ENCODE results near the gene GDF10.

The GDF10 gene

DNA sequence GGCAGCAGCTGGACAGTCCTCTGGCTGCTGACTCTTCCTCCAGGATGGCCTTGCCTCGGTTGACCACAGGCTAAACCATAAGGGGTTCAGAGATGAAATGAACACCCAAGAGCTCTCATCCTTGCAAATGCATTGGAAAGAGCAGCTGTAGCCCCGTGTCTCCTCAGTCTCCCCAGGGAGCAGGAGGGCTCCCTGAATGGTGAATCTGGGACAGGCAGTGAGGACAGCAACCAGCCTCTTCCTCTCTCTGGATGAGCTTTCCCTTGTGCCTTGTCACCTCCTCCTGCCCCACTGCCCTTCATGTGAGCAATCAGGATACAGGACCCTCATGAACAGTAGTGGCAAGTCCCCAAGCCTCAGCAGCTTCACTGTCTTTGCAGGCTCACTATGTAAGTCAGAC, 23.9 kb upstream of the GDF10 start:
- no peak for DNase-seq (ENCODE audit: low spot score)

GRCh38 chr10:47276576-47277351, 23.2 kb upstream of the GDF10 start:
- DNase-seq (ENCODE audit: low spot score), result no peak

DNA sequence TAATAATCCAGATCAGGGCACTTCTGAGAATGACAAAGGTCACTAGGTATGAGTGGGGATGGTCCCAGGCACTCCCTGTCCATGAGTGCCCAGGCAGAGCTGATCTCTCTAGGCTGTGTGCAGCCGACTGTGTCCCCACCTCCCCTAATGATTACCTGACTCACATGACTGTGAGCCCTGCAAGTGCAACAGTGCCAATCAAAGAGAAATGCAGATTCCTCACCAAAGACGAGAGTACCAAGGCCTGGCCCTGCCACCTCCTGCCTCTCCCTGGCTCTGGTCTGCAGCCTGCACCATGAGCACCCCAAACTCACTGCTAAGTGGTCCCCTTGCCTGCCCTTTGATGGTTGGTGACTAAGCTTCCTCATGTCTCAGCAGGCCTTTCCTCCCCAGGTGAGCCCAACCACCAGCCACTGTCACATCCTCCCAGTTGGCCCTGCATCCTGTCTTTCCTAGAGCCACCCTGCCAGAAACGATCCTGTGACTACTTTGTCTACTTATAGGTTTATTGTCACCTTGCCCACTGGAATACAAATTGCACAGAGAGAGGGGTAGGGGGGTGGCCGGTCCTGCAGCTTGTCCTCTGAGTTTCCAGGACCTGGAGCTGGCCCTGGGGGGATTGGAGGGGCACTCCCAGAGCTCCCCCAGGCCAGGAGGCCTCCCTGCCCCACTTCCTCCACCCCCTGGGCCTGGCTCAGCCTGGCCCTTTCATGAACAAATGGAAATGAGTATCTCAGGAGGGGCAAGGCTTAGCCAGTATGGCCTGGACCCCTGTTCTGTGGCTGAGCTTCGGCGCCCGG, 22.4 kb upstream of the GDF10 start:
- DNase-seq (ENCODE audit: low spot score), result peak; percentile 50

- DNase-seq (ENCODE audit: low spot score), result no peak
Measured at GRCh38 chr10:47278152-47278473, 21.9 kb upstream of the GDF10 start.

GRCh38 chr10:47278720-47279119, 21.3 kb upstream of the GDF10 start:
- DNase-seq (ENCODE audit: low spot score), result no peak

- DNase-seq (ENCODE audit: low spot score), result no peak
Measured at GRCh38 chr10:47279276-47279675, 20.7 kb upstream of the GDF10 start.

GRCh38 chr10:47282005-47282656, 17.9 kb upstream of the GDF10 start:
- DNase-seq (ENCODE audit: low spot score), result no peak

- DNase-seq (ENCODE audit: low spot score), result no peak
Measured at GRCh38 chr10:47282657-47283018, 17.4 kb upstream of the GDF10 start.

GRCh38 chr10:47283101-47283630, 16.8 kb upstream of the GDF10 start:
- DNase-seq (ENCODE audit: low spot score), result no peak

DNA sequence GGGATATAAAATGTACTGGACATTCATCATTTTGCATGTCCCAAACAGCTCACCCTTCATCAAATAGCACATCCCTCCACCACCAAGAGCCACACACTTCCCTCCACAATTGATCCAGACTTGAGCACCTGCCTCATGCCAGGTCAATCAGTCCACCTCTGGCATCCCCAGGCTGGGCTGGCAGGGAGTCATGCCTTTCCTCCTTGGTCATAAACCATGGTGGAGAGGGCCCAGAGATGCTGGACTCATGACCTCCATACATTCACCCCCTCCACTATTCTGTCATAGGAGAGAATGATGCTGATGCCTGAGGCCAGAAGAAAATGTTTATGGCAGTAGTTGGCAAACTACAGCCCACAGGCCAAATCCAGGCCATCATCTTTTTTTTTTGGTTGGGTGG, 16.1 kb upstream of the GDF10 start:
- DNase-seq (ENCODE audit: low spot score), result no peak

DNA sequence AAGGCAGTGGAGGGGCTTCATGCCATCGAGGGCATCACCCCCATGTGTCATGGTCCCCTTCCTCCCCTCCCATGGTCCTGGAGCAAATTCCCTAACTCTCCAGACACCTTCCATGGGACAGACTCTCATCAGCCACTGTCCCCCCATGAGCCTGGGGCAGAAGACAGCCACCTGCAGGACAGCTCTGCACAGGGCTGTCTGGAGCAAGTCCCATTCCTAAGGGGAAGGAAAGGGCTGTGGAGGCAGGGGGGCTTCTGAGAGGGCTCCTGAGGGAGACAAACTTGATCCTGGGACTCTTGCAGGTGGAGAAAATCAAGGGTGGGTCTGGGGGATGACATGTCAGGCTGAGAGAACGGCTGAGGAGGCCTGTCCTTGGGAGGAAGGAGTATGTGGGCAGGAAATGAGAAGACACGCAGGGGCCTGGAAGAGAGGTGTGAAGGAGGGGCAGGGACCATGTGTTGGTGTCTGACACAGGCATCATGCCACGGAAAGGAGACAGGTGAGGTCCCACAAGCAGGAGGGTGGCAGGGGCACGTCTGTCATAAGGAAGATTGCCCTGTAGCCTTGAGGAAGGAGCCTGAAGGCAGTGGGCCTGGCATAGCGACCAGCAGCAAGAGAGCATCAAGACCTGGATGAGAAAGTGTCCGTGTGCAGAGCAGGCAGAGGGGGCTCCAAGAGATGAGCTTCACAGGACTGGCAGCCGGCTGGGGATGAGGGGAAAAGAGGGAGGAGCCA, 14.4 kb upstream of the GDF10 start:
- no peak for DNase-seq (ENCODE audit: low spot score)

DNA sequence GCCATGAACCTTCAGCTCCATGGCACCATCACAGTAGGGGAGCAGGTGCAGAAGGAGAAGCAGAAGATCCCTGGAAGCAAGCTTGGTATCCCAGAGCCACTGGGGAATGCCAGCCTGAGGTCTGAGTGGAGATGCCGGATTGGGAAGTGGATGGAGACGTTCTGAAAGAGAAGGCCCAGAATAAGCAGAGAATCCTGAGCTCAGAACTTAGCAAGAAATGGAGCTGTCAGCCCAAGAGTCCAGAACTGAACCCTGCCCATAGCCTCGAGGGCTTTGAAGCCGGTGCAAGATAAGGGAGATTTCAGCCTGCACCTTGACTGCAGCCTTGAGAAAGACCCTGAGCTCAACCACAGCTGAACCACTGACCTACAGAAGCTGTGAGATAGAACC, 13.9 kb upstream of the GDF10 start:
- DNase-seq (ENCODE audit: low spot score), result no peak

- DNase-seq (ENCODE audit: low spot score), result no peak
Measured at GRCh38 chr10:47286591-47287315, 13.2 kb upstream of the GDF10 start.

- no peak for DNase-seq (ENCODE audit: low spot score)
Measured at GRCh38 chr10:47287365-47287802, 12.6 kb upstream of the GDF10 start.

DNA sequence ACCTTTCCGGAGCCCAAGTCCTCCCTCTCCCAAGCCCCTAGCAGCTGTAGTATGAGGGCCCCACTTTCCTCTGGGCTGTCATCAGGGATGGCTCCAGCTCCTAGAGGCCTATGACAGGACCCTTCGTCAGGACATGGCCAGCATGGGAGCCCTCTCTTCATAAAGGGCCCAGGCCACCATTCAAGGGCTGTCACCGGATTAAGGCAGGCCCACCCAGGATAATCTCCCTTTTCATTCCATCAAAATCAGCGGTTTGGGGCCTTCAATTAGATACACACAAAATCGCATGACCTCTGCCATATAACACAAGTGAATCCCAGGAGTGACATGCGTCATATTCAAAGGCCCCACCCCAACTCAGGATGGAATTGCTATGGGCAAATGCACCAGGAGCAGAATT, 12.2 kb upstream of the GDF10 start:
- no peak for DNase-seq (ENCODE audit: low spot score)

DNA sequence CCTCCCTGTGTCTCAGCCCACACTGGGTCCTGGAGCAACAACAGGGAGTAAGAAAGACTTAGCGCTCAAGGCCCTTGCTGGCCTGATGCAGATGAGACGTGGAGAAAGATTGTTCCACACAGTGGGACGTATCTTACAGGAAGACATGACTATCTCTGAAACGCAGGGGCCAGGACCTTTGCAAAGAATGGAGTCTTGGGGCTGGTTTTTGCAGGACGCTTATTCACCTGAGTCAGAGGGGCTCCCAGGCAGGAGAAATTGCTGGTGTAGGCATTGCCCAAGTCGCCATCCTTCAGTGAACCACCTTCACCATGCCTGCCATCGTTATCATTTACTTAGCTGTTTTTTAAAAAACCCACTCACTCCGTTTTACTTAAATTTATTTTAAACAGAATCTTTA, 11.8 kb upstream of the GDF10 start:
- no peak for DNase-seq (ENCODE audit: low spot score)

GRCh38 chr10:47288916-47289495, 11.0 kb upstream of the GDF10 start:
- DNase-seq (ENCODE audit: low spot score), result no peak

DNA sequence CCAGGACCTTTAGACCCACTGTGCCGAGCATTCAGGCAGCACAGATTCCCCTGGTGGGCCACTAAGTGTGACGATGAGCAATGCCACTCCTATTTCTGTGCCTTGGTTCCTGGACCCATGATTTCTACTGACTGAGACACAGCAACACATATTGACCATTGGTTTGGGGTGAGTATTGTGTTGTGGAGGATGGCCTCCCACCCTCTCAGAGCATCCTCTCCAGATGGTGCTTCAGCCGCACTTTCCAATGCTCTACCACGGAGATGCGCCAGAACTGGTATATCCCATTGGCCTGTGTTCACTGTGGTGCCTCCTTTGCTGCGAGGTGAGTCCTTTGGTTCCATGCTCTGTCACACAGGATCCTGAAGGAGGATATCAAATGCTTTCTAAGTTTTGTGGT, 10.1 kb upstream of the GDF10 start:
- no peak for DNase-seq (ENCODE audit: low spot score)

- no peak for DNase-seq (ENCODE audit: low spot score)
Measured at GRCh38 chr10:47290338-47290737, 9.7 kb upstream of the GDF10 start.

DNA sequence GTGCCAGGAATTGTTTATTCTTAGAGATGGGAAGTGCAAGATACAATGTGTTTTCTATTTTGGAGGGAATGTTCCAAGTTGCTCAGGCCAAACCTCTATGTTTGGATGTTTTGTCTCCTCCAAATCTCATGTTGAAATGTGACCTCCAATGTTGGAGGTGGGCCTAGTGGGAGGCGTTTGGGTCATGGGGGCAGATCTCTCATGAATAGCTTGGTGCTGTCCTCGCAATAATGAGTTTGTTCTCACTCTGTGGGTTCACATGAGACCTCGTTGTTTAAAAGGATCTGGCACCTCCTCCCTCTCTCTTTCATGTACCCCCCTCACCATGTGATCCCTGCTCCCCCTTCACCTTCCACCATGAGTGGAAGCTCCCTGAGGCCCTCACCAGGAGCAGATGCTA, 8.3 kb upstream of the GDF10 start:
- no peak for DNase-seq (ENCODE audit: low spot score)

DNA sequence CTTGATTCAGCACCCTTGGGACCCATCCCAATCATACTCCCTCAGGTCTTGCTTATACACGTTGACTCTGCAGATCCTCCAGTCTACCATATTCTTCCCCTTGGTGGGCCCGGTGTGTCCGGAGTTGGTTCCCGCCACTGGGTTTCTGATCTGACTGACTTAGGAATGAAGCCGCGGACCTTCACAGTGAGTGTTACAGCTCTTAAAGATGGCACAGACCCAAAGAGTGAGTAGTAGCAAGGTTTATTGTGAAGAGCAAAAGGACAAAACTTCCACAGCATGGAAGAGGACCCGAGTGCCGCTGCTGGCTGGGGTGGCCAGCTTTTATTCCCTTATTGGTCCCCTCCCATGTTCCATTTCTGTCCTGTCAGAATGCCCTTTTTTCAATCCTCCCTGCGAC, 5.9 kb upstream of the GDF10 start:
- no peak for DNase-seq (ENCODE audit: low spot score)

All from CD4-positive, alpha-beta T cell treated with Interleukin-15 for 4 hours (primary cell).